DOHH2 (cell line): ENCODE measurements around the gene LRMDA.

Experiments
- EZH2phosphoT487 ChIP-seq: fragments of 200-600 bp; sonication (generic); IDR thresholded peaks from 2 replicates; pipeline ENCODE4 v1.6.1; 2017; ENCODE audit warnings: borderline replicate concordance, mild to moderate bottlenecking, antibody characterized with exemption, low read length, moderate library complexity, mixed read lengths
- TF ChIP-seq, protein P1 (sequence below): fragments of 200-600 bp; sonication (generic); IDR thresholded peaks from one replicate; pipeline ENCODE4 v1.5.1; 2014; ENCODE audit warnings: antibody characterized with exemption, mild to moderate bottlenecking, low read depth, low read length; ENCODE audit not compliant: poor library complexity, severe bottlenecking

DNA sequence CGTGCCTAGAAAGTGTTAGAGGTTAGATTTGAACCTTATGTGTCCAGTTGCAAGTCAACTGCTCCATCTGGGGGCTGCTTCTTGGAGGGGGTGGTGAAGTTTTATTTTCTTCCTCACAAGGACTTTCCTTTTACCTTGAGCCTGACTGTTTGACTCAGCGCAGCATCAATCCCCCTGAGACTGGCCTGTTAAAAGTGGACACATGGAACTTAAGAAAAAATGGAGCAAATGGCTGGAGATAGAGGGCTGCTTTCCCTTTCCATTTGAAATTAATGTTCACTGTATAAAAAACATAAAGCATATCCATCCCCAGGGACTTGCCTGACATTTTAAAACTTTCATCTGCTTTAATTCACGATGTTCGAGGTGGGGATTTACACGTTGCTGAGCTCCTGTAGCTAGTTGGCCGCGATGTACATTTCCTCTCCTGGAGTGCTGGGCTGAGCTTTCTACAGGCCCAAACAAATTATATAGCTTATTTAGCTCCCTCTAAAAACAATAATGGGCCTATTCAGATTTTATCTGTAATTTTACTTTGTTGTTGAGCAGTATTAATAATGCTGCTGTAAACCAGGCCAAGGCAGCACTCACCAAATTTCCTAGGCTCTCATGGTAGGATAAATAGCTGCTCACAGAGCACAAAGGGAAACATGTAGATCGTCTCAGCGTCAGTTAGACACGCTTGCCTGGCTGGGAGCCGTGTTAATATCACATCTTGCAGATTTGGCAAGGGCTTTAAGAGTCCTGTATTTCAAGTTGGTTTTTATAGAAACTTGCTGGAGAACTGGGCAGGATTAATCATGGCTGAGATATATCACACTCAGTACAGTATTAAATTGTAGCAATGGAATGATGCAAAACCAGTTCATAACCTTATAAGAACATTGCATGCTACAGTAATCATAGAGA, 251.5 kb downstream of the LRMDA start:
- TF ChIP-seq, protein P1, sequence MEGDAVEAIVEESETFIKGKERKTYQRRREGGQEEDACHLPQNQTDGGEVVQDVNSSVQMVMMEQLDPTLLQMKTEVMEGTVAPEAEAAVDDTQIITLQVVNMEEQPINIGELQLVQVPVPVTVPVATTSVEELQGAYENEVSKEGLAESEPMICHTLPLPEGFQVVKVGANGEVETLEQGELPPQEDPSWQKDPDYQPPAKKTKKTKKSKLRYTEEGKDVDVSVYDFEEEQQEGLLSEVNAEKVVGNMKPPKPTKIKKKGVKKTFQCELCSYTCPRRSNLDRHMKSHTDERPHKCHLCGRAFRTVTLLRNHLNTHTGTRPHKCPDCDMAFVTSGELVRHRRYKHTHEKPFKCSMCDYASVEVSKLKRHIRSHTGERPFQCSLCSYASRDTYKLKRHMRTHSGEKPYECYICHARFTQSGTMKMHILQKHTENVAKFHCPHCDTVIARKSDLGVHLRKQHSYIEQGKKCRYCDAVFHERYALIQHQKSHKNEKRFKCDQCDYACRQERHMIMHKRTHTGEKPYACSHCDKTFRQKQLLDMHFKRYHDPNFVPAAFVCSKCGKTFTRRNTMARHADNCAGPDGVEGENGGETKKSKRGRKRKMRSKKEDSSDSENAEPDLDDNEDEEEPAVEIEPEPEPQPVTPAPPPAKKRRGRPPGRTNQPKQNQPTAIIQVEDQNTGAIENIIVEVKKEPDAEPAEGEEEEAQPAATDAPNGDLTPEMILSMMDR = no peak
- no peak for TF ChIP-seq EZH2phosphoT487
